ENCODE measurements around the gene TRIM15. TPM values are rescaled to one million over a fixed set of nuclear protein-coding genes. Genes with fewer than 3 reads are reported as not detected.
A peak's percentile ranks its signal among the peaks of the same experiment; 100 is the strongest.
"Not testable (repeated sequence)": the region's sequence is repeated elsewhere in the genome, so short reads cannot be mapped to it uniquely, and the experiment has no call there.

TRIM15 gene
- total RNA-seq, 1 experiment from 2014 or later, result 0.35 TPM

GRCh38 chr6:30216096-30216495 is 52.8 kb downstream of the TRIM15 start (continued):
- no peak for TF ChIP-seq ZNF532 (CRISPR knock-in tag; IDR thresholded peaks at IDR 0.05; ENCODE audit: borderline replicate concordance)
- no peak for TF ChIP-seq HMGA2 (CRISPR knock-in tag; IDR thresholded peaks at IDR 0.05)
- TF ChIP-seq ZNF671 (CRISPR knock-in tag; IDR thresholded peaks at IDR 0.05), result no peak

- no peak overlapping the region for H3K27ac Mint-ChIP-seq
- DNase-seq (ENCODE audit: low spot score), result peak; percentile 44
- peaks cover 32% of the 10 kb centered on the region for H3K27me3 Mint-ChIP-seq (ENCODE audit: low read depth)
- ChIA-PET POLR2A (interaction anchor here (0.6 to 1.0 kb wide), 2 partner anchors 106 to 605 kb away, joined by 3 read pairs; no protein-coding TSS in a partner anchor), CTCF (interaction anchor here (0.6 to 2.9 kb wide), 25 partner anchors 9 to 470 kb away, joined by 3 to 25 read pairs (median 4); partner anchors contain the start of genes PPP1R11 and TRIM39)
- no peak for TF ChIP-seq GTF2I (CRISPR knock-in tag; conservative IDR thresholded peaks at IDR 0.05)
- peak; percentile 28; the same call in 1 of the 2 replicates for TF ChIP-seq CTCF (IDR thresholded peaks at IDR 0.05)
- H3K9me3 Mint-ChIP-seq, result peaks cover 22% of the 10 kb centered on the region
- ATAC-seq, result peak; percentile 81
- H3K36me3 Mint-ChIP-seq, result peaks cover 14% of the 10 kb centered on the region
- H3K4me3 Mint-ChIP-seq, result no peak overlapping the region
- H3K4me1 Mint-ChIP-seq, result peaks cover 15% of the 10 kb centered on the region
Observed at GRCh38 chr6:30219244-30219643, 55.9 kb downstream of the TRIM15 start.

- CTCF ChIA-PET, result interaction anchor here (0.9 to 1.1 kb wide), 2 partner anchors 17 to 105 kb away, joined by 3 read pairs; no protein-coding TSS in a partner anchor
- H3K9me3 Mint-ChIP-seq, result peaks cover 22% of the 10 kb centered on the region
Observed at GRCh38 chr6:30221395-30221794, 58.0 kb downstream of the TRIM15 start.

GRCh38 chr6:30221956-30222355 is 58.6 kb downstream of the TRIM15 start:
- H3K9me3 Mint-ChIP-seq, result peaks cover 22% of the 10 kb centered on the region
- H3K36me3 Mint-ChIP-seq, result peaks cover 14% of the 10 kb centered on the region
- H3K4me3 Mint-ChIP-seq; POLR2A ChIA-PET; H3K4me1 Mint-ChIP-seq; CTCF ChIA-PET; H3K27ac Mint-ChIP-seq; DNase-seq (ENCODE audit: low spot score); ATAC-seq: not testable (repeated sequence)
- H3K27me3 Mint-ChIP-seq (ENCODE audit: low read depth), result peaks cover 24% of the 10 kb centered on the region

More at GRCh38 chr6:30221395-30221794, 58.0 kb downstream of the TRIM15 start:
- POLR2A ChIA-PET; H3K4me3 Mint-ChIP-seq; H3K27ac Mint-ChIP-seq; ATAC-seq; DNase-seq (ENCODE audit: low spot score): not testable (repeated sequence)
- Mint-ChIP-seq H3K27me3 (ENCODE audit: low read depth) (peaks cover 23% of the 10 kb centered on the region), H3K36me3 (peaks cover 14% of the 10 kb centered on the region), H3K4me1 (peaks cover 11% of the 10 kb centered on the region)

Other genes starting within 250 kb of the TRIM15 start
- gene HLA-A, start 221.0 kb upstream of the TRIM15 start, total RNA-seq (2021), result 93.2 to 135 TPM (median 134 TPM) in 3 replicates
- gene POLR1H, start 102.3 kb upstream of the TRIM15 start, total RNA-seq (2021), result 37.7 to 39.6 TPM (median 38.8 TPM) in 3 replicates
- 25.0 to 28.4 TPM (median 27.7 TPM) in 3 replicates for gene PPP1R11, start 96.3 kb upstream of the TRIM15 start, total RNA-seq (2021)
- 4.2 to 5.1 TPM (median 4.5 TPM) in 3 replicates for gene RNF39, start 87.8 kb upstream of the TRIM15 start, total RNA-seq (2021)
- gene TRIM31, start 50.5 kb upstream of the TRIM15 start, total RNA-seq (2021), result 0.11 to 0.16 TPM (median 0.13 TPM) in 3 replicates
- not detected in 3 replicates for gene TRIM40, start 27.4 kb upstream of the TRIM15 start, total RNA-seq (2021)
- gene TRIM10, start 2.3 kb upstream of the TRIM15 start, total RNA-seq (2021), result 0.09 to 0.22 TPM (median 0.16 TPM) in 3 replicates
- gene TRIM26, start 49.9 kb downstream of the TRIM15 start, total RNA-seq (2021), result 27.7 to 33.0 TPM (median 30.5 TPM) in 3 replicates
- gene TRIM39, start 163.4 kb downstream of the TRIM15 start, total RNA-seq (2021), result 22.7 to 24.9 TPM (median 24.0 TPM) in 3 replicates
- gene RPP21, start 181.6 kb downstream of the TRIM15 start, total RNA-seq (2021), result 64.1 to 75.5 TPM (median 72.8 TPM) in 3 replicates